ENCODE data around the gene PPRC1.
A peak's percentile ranks its signal among the peaks of the same experiment; 100 is the strongest.

Gene PPRC1

DNA sequence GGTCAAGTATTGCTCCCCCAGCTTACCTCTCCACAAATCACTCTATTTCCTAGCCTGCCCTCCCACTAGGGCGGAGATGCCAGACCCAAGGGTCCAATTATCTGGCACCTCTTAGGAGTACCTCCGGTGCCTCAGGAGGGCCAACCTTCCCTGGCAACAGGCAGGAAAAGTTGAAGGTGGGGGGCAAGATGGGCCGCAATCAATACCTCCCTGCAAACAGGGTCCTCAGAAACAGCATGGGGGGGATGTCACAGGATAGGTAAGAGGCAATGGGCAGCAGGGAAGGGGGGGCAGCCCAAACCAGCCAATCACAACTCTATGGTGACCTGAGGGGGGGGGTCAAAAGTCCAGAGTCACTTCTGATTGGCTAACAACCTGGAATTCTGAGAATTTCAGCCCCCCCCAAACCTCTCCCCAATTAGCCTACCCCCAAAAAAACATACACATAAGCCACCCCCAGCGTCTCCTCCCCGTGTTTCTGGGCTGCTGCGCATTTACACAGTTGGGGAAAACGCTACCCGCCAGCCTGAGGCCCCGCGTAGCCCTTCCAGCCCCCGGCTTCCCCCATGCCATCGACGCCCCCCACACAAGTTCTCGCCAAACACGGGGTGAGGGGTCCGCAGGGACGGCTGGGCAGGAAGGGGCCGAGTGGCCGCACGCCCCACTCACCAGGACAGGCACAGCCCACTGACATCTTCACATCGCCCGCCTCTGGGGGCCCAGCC is 13.3 kb upstream of the PPRC1 start:
- DNase-seq: peak; percentile 88

- DNase-seq: peak; percentile 88
Observed at GRCh38 chr10:102120142-102120990, 12.5 kb upstream of the PPRC1 start, which contains the start of gene LDB1. LDB1 (minus strand) TSS chr10:102120368; CDS start chr10:102120110, 258 bp downstream.

DNA sequence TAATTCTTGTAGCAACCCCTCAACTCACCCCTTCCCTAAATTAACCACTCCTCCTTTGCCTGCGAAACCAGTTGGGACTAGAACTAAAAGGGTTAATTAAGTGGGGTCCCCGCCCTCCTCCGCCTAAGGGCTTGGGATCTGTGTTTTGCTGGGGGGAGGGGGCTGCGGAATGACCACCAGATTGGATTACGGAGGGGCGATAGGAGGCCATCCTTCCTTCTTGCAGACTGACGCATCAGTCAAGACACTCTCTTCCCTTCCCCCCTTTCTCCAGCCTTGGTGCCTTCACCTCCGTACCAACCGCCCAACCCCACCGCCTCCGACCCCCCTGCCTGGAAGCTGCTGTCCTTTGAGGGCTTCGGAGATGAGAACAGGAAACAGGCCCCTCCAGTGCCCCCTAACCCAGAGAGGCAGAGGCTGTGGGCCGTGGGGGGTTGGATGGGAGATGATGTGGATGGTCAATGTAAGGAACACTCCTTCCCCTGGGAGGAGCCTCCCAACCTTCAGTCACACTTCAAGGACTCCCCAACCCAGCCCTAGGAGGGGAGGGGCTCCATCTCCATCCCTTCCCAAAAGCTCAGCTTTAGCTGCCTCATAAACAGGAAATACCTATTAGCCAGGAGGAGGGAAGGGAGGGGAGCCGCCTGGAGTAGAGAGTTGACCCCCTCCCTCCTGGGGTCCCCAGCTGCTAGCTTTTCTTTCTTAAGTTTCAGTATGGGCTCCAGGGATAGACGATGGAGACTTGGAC is 11.7 kb upstream of the PPRC1 start:
- peak; percentile 95 for DNase-seq

GRCh38 chr10:102121739-102122372 is 11.0 kb upstream of the PPRC1 start:
- DNase-seq: peak; percentile 77

GRCh38 chr10:102122450-102122849 is 10.4 kb upstream of the PPRC1 start:
- DNase-seq: no peak

GRCh38 chr10:102123223-102123622 is 9.6 kb upstream of the PPRC1 start:
- no peak for DNase-seq

DNA sequence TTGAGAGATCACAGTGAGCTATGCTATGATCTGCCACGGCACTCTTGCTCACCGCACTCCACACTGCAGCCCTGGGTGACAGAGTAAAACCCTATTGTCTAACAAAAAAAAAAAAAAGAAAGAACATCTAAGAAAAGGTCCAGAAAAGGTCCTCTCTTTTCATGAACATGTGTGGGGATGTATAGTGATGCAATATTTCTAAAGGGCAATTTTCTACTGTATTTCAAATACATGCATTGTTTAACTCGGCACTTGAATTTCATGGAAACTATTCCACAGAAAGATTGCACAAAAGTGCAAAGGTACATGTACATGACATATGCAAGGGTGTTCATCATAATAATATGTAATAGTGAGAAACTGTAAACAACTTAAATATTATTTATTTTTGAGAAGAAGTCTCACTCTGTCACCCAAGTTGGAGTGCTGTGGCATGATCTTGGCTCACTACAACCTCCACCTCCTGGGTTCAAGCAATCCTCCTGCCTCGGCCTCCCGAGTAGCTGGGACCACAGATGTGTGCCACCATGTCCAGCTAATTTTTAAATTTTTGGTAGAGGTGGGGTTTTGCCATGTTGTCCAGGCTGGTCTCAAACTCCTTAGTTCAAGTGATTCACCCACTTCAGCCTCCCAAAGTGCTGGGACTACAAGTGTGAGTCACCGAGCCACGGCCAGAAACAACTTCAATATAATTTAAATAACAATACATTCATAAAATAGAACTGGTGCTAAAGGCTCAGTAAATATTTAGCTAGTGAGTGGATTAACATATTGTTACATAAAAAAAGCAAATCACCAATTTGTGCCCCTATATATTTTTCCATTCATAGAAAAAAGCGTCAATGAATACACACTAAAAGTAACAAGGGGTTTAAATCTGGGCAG is 1.3 kb upstream of the PPRC1 start:
- DNase-seq: peak; percentile 49

DNA sequence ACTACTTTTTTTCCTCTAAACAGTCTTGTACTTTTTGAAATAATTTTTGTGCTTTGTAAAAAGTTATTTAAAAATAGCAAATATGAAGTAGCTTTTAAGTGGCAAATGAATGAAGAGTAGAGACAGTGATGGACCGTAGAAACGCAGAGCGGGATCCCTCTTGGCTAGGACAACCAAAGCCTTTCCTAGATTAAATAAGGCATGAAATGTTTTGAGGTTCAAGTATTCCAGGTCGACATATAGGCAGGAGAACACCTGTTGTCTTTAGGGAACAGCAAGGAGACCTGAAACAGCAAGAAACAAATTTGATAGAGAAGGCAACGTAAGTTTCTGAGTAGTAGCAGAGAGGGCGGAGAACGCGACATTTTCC is 662 bp upstream of the PPRC1 start:
- no peak for DNase-seq

GRCh38 chr10:102133373-102134195 is 744 bp downstream of the PPRC1 start:
- peak; percentile 84 for DNase-seq

DNA sequence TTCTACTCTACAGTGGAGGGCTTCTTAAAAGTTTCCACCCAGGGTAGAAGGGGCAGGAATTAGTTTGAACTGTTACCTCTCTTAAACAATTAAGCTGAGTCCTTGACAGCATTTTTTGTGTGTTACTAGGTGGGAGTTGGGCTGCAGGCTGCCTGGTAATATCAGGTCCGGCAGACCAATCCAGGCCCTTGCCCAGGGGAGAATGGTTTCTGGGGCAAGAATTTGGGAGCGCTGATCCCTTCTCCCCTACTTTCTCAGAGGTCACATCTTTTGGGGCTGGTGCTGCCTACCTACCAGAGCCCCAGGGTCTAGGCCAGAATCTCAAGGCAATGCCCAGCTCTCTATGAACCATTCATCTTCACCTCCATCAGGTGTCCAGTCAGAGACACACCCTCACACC is 1.6 kb downstream of the PPRC1 start:
- no peak for DNase-seq

DNA sequence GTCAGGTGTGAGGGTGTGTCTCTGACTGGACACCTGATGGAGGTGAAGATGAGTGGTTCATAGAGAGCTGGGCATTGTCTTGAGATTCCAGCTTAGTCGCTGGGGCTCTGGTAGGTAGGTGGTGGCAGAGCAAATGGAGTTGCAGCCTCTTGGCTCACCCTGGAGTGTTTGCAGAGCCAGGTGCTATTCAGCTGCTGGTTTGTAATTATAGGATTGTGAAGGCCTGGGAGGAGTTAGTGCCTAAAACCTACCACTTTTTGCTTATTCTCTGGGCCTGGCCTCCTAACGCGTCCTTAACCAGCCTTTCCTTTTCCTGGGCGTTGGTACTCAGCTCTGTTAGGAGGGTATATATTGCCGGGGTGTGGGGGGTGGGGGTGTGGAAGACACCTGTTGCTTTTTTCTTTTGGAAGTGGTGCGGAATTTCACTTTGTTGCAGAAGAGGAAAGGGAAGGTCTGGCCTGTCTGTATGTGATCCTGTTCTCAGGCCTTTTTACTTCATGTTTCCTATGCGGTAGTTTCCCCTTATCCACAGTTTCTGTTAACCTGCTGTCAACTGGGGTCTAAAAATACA is 3.2 kb downstream of the PPRC1 start:
- no peak for DNase-seq

DNA sequence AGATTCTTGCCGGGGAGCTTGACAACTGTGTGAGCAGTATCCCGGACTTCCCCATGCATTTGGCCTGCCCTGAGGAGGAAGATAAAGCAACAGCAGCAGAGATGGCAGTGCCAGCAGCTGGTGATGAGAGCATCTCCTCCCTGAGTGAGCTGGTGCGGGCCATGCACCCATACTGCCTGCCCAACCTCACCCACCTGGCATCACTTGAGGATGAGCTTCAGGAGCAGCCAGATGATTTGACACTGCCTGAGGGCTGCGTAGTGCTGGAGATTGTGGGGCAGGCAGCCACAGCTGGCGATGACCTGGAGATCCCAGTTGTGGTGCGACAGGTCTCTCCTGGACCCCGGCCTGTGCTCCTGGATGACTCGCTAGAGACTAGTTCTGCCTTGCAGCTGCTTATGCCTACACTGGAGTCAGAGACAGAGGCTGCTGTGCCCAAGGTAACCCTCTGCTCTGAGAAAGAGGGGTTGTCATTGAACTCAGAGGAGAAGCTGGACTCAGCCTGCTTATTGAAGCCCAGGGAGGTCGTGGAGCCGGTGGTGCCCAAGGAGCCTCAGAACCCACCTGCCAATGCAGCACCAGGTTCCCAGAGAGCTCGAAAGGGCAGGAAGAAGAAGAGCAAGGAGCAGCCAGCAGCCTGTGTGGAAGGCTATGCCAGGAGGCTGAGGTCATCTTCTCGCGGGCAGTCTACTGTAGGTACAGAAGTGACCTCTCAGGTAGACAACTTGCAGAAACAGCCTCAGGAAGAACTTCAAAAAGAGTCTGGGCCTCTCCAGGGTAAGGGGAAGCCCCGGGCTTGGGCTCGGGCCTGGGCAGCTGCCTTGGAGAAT is 6.7 kb downstream of the PPRC1 start:
- no peak for DNase-seq

- DNase-seq: no peak
Observed at GRCh38 chr10:102140218-102140617, 7.4 kb downstream of the PPRC1 start.

GRCh38 chr10:102140913-102141540 is 8.2 kb downstream of the PPRC1 start:
- no peak for DNase-seq

DNA sequence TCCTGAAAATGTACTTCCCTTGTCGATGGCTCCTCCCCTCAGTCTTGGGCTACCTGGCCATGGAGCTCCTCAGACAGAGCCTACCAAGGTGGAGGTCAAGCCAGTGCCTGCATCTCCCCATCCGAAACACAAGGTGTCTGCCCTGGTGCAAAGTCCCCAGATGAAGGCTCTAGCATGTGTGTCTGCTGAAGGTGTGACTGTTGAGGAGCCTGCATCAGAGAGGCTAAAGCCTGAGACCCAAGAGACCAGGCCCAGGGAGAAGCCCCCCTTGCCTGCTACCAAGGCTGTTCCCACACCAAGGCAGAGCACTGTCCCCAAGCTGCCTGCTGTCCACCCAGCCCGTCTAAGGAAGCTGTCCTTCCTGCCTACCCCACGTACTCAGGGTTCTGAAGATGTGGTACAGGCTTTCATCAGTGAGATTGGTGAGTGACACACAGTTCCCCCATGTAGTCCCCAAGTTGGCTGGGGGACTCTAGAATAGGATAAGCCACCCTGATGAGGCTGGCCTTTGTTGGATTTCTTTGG is 8.8 kb downstream of the PPRC1 start:
- DNase-seq: no peak

DNA sequence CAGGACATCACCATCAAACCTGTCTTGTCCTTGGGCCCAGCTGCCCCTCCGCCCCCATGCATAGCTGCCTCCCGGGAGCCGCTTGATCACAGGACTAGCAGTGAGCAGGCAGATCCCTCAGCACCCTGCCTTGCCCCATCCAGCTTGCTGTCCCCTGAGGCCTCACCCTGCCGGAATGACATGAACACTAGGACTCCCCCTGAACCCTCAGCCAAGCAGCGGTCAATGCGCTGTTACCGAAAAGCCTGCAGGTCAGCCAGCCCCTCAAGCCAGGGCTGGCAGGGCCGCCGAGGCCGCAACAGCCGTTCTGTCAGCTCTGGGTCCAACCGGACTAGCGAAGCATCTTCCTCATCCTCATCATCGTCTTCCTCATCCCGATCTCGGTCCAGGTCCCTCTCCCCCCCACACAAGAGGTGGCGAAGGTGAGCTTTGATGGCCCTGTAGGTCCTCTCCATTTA is 14.2 kb downstream of the PPRC1 start:
- no peak for DNase-seq

- no peak for DNase-seq
Observed at GRCh38 chr10:102147561-102147960, 14.7 kb downstream of the PPRC1 start.

GRCh38 chr10:102148275-102148674 is 15.4 kb downstream of the PPRC1 start:
- no peak for DNase-seq

Measured in fibroblast of skin of abdomen (primary cell).